Ishikawa (cell line): Measurements from ENCODE around the gene MADD.

Experiments used
- CEBPB ChIP-seq: IDR thresholded peaks from 2 replicates; pipeline ENCODE4 v1.6.1; 2012
- CREB1 ChIP-seq: IDR thresholded peaks from 2 replicates; pipeline ENCODE4 v1.6.1; 2012; ENCODE audit warnings: low read depth
- EGR1 ChIP-seq: IDR thresholded peaks from 2 replicates; pipeline ENCODE4 v1.6.1; 2012
- EP300 ChIP-seq: IDR thresholded peaks from 2 replicates; pipeline ENCODE4 v1.6.1; 2012; ENCODE audit warnings: borderline replicate concordance
- FOXM1 ChIP-seq: IDR thresholded peaks from 2 replicates; pipeline ENCODE4 v1.6.1; 2012; ENCODE audit warnings: low read depth, borderline replicate concordance
- NFIC ChIP-seq: IDR thresholded peaks from 2 replicates; pipeline ENCODE4 v1.6.1; 2012
- RAD21 ChIP-seq: IDR thresholded peaks from 2 replicates; pipeline ENCODE4 v1.6.1; 2012; ENCODE audit warnings: low read depth
- REST ChIP-seq: IDR thresholded peaks from 2 replicates; pipeline ENCODE4 v1.6.1; 2012; ENCODE audit warnings: low read depth, mild to moderate bottlenecking
- TAF1 ChIP-seq: IDR thresholded peaks from 2 replicates; pipeline ENCODE4 v1.6.1; 2012; ENCODE audit warnings: low read depth, mild to moderate bottlenecking
- TCF12 ChIP-seq: IDR thresholded peaks from 2 replicates; pipeline ENCODE4 v1.6.1; 2012; ENCODE audit warnings: low read depth
- TEAD4 ChIP-seq: IDR thresholded peaks from 2 replicates; pipeline ENCODE4 v1.6.1; 2012
- YY1 ChIP-seq: IDR thresholded peaks from 2 replicates; pipeline ENCODE4 v1.6.1; 2012; ENCODE audit warnings: low read depth
- ZBTB7A ChIP-seq: IDR thresholded peaks from 2 replicates; pipeline ENCODE4 v1.6.1; 2012; ENCODE audit warnings: low read depth
- TF ChIP-seq, protein P1 (sequence below): IDR thresholded peaks from 2 replicates; pipeline ENCODE4 v1.6.1; 2012
- TF ChIP-seq, protein P2 (sequence below): IDR thresholded peaks from 2 replicates; pipeline ENCODE4 v1.6.1; 2012

Gene MADD

GRCh38 chr11:47340980-47341775 is 71.2 kb downstream of the MADD start:
- TF ChIP-seq NFIC (no peak), CEBPB (no peak), EP300 (no peak), RAD21 (no peak), YY1 (no peak), FOXM1 (no peak)

DNA sequence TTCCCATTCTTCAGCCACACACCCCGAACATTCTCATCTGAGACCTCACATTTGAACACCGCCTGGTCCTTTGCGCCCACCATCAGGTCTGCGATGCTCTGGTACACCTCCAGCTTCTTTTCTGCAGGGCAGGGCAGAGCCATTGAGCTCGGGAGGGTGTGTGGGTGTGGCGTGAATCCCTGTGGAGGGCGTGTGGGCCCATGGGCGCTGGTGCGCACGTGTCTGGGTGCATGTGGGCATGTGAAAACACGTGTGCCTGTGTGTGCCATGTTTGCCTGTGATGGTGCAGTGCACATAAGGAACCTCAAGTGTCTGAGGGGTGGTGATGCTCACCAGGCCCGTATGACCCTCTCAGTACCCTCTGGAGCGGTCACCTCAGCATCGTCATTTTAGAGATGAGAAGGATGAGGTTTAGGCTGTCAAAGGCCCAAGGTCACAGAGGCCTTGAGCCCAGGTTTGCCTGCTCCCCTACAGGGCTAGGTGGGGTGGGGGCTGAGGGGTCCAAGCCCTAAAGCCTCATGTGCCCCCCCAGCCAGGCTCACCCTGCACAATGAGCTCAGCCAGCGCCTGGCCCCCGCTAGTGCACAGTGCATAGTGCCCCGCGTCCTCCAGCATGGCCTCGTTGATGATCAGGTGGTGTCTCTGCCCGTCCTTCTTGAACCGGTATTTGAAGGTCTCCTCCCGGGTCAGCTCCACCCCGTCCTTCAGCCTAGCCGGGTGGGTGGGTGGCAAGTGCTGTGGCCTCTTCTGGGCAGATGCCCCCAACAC is 72.3 kb downstream of the MADD start:
- TF ChIP-seq, protein P1, sequence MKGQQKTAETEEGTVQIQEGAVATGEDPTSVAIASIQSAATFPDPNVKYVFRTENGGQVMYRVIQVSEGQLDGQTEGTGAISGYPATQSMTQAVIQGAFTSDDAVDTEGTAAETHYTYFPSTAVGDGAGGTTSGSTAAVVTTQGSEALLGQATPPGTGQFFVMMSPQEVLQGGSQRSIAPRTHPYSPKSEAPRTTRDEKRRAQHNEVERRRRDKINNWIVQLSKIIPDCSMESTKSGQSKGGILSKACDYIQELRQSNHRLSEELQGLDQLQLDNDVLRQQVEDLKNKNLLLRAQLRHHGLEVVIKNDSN: no peak
- TF ChIP-seq RAD21 (no peak), TAF1 (no peak), ZBTB7A (no peak), TEAD4 (no peak), CREB1 (no peak), TCF12 (no peak), NFIC (no peak), EP300 (no peak), REST (no peak), EGR1 (no peak), CEBPB (no peak), FOXM1 (no peak), YY1 (no peak)
- TF ChIP-seq, protein P2, sequence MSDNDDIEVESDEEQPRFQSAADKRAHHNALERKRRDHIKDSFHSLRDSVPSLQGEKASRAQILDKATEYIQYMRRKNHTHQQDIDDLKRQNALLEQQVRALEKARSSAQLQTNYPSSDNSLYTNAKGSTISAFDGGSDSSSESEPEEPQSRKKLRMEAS: no peak

DNA sequence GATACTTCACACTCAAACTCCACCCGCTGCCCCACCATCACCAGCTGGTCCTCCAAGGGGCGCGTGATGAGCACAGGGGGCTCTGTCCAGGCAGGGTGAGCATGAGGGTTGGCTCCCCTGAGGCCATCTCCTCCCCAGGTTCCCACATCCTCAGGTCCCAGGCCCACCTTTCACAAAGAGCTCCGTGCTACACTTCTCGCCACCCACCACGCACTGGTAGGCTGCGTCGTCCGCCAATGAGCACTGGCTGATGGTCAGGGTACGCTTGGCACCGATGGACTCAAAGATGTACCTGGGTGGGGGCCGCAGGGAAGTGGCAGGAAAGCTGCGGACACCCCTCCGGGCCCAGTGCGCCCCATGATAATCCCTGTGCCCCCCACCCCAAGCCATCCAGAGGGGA is 72.9 kb downstream of the MADD start:
- TF ChIP-seq RAD21 (no peak), YY1 (no peak), REST (no peak)

DNA sequence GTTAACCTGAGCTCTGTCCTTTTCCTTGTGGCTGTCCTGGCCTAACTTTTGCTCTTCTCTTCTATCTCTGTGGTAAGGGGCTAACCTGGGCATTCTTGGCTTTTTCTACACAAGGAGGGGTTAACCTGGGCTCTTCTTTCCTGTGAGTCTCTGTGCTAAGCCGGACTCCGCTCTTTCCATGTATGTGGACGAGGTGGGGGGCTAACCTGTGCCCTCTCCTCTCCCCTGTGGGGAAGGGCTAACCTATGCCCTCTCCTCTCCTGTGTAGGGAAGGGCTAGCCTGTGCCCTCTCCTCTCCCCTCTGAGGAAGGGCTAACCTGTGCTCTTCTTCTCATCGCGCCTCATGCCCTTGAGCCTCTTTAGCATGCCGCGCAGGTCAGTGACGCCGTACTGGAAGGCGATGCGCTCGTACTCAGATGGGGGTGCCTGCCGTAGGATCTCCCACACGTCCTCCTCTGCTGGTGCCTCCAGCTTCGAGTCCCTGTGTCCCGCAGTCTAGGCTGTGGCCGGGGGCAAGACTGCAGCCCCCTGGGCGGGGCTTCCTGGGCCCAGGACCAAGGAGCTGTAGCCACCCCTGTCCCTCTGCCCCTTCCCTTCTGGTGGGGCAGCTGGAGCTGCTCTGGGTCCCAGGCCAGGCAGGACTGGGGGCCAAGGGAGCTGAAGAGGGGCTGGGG is 76.1 kb downstream of the MADD start:
- TF ChIP-seq, protein P1: no peak
- TF ChIP-seq ZBTB7A (no peak), EP300 (no peak), EGR1 (no peak), NFIC (no peak), TCF12 (no peak), RAD21 (no peak), FOXM1 (no peak), TAF1 (no peak)

- TF ChIP-seq NFIC (no peak), FOXM1 (no peak), TAF1 (no peak), REST (no peak), TEAD4 (no peak), RAD21 (no peak), EGR1 (no peak), CREB1 (no peak)
Measured at GRCh38 chr11:47347137-47347536, 77.2 kb downstream of the MADD start.
